ENCODE data around the gene DAPK1. TPM values are rescaled to one million over a fixed set of nuclear protein-coding genes. Genes with fewer than 3 reads are reported as not detected.

DAPK1 gene
- 10 to 100 TPM; 39.1 to 40.6 TPM for total RNA-seq

GRCh38 chr9:87497604-87498045 lies at the start of gene DAPK1:
Gene DAPK1, plus strand, starts transcription at chr9:87497867. Its CDS starts 1,211 bp downstream, at chr9:87499078.
- peak within 1 kb of the TSS; percentile 79 for H3K4me3 ChIP-seq
- H3K36me3 ChIP-seq, result no peaks in the 10 kb centered on the region
- no peak for ATAC-seq (ENCODE audit: insufficient number of reproducible peaks, low FRiP score, low read depth)
- no peaks in the 10 kb centered on the region for H3K9me3 ChIP-seq
- H3K4me1 ChIP-seq (ENCODE audit: control insufficient read depth in 1 of 2, low read depth in 2 of 2), result no peaks in the 10 kb centered on the region
- no peaks in the 10 kb centered on the region for H3K27me3 ChIP-seq (replicated peaks; ENCODE audit: insufficient read depth)
- DNase-seq (ENCODE audit: low spot score), result no peak
- no peak for TF ChIP-seq CTCF (IDR thresholded peaks at IDR 0.05)
- peak within 1 kb of the TSS; percentile 23 to 67 for H3K27ac ChIP-seq

GRCh38 chr9:87451149-87451548 lies 46.5 kb upstream of the DAPK1 start:
- ATAC-seq (ENCODE audit: insufficient number of reproducible peaks, low FRiP score, low read depth) (no peak), DNase-seq (ENCODE audit: low spot score) (no peak)
- Histone ChIP-seq H3K27ac (no peak overlapping the region), H3K4me3 (no peak overlapping the region), H3K4me1 (ENCODE audit: control insufficient read depth in 1 of 2, low read depth in 2 of 2) (no peaks in the 10 kb centered on the region), H3K27me3 (replicated peaks; ENCODE audit: insufficient read depth) (no peaks in the 10 kb centered on the region), H3K36me3 (no peaks in the 10 kb centered on the region), H3K9me3 (peaks cover 2% of the 10 kb centered on the region)
- no peak for TF ChIP-seq CTCF (IDR thresholded peaks at IDR 0.05)

- Histone ChIP-seq H3K27ac (no peak overlapping the region), H3K27me3 (replicated peaks; ENCODE audit: insufficient read depth) (no peaks in the 10 kb centered on the region), H3K4me3 (no peak overlapping the region), H3K4me1 (ENCODE audit: control insufficient read depth in 1 of 2, low read depth in 2 of 2) (no peaks in the 10 kb centered on the region), H3K36me3 (no peaks in the 10 kb centered on the region), H3K9me3 (peaks cover 2% of the 10 kb centered on the region)
- DNase-seq (ENCODE audit: low spot score) (no peak), ATAC-seq (ENCODE audit: insufficient number of reproducible peaks, low FRiP score, low read depth) (no peak)
- TF ChIP-seq CTCF (IDR thresholded peaks at IDR 0.05), result no peak
Observed at GRCh38 chr9:87455407-87455806, 42.3 kb upstream of the DAPK1 start.

GRCh38 chr9:87461256-87461655 lies 36.4 kb upstream of the DAPK1 start:
- no peaks in the 10 kb centered on the region for H3K36me3 ChIP-seq
- DNase-seq (ENCODE audit: low spot score) (no peak), ATAC-seq (ENCODE audit: insufficient number of reproducible peaks, low FRiP score, low read depth) (no peak)

More at GRCh38 chr9:87461256-87461655, 36.4 kb upstream of the DAPK1 start:
- no peaks in the 10 kb centered on the region for H3K4me1 ChIP-seq (ENCODE audit: control insufficient read depth in 1 of 2, low read depth in 2 of 2)
- no peak for TF ChIP-seq CTCF (IDR thresholded peaks at IDR 0.05)
- no peak overlapping the region for H3K4me3 ChIP-seq
- H3K27me3 ChIP-seq (replicated peaks; ENCODE audit: insufficient read depth), result no peaks in the 10 kb centered on the region
- no peak overlapping the region for H3K27ac ChIP-seq
- no peaks in the 10 kb centered on the region for H3K9me3 ChIP-seq
